Raji (cell line): ENCODE measurements around the gene ROCK2.

Experiments
- POLR2A ChIP-seq: IDR thresholded peaks from 2 replicates; pipeline ENCODE4 v1.6.1; 2011; ENCODE audit warnings: low read depth, low read length, control low read depth; ENCODE audit not compliant: insufficient read depth

Gene ROCK2

GRCh38 chr2:11155381-11156035 is 188.9 kb downstream of the ROCK2 start, which contains the start of gene SLC66A3:
SLC66A3 (plus strand) TSS chr2:11155467; CDS start chr2:11155547, 80 bp downstream.
- peak; percentile 78 for TF ChIP-seq POLR2A

- TF ChIP-seq POLR2A, result peak; percentile 29; the same call in 1 of the 2 replicates
Measured at GRCh38 chr2:11154923-11155380, 189.5 kb downstream of the ROCK2 start.

- no peak; the same call in 1 of the 2 replicates for TF ChIP-seq POLR2A
Measured at GRCh38 chr2:11154016-11154922, 190.2 kb downstream of the ROCK2 start.

GRCh38 chr2:11152591-11152990 is 191.8 kb downstream of the ROCK2 start:
- no peak for TF ChIP-seq POLR2A

- TF ChIP-seq POLR2A, result no peak
Measured at GRCh38 chr2:11147263-11147662, 197.2 kb downstream of the ROCK2 start.

- no peak for TF ChIP-seq POLR2A
Measured at GRCh38 chr2:11146076-11146475, 198.4 kb downstream of the ROCK2 start.

- no peak for TF ChIP-seq POLR2A
Measured at GRCh38 chr2:11145350-11145749, 199.1 kb downstream of the ROCK2 start.

GRCh38 chr2:11144738-11145079 is 199.7 kb downstream of the ROCK2 start:
- no peak for TF ChIP-seq POLR2A

- TF ChIP-seq POLR2A, result no peak
Measured at GRCh38 chr2:11144077-11144737, 200.2 kb downstream of the ROCK2 start.

GRCh38 chr2:11142987-11143386 is 201.4 kb downstream of the ROCK2 start:
- no peak for TF ChIP-seq POLR2A

GRCh38 chr2:11142330-11142729 is 202.1 kb downstream of the ROCK2 start:
- TF ChIP-seq POLR2A, result no peak

GRCh38 chr2:11141319-11141718 is 203.1 kb downstream of the ROCK2 start:
- TF ChIP-seq POLR2A, result no peak

- no peak for TF ChIP-seq POLR2A
Measured at GRCh38 chr2:11140492-11140891, 203.9 kb downstream of the ROCK2 start.

GRCh38 chr2:11134349-11134748 is 210.1 kb downstream of the ROCK2 start:
- no peak for TF ChIP-seq POLR2A

- no peak for TF ChIP-seq POLR2A
Measured at GRCh38 chr2:11133936-11134320, 210.5 kb downstream of the ROCK2 start.
